Stomach (tissue), 9 donors: Measurements from ENCODE around the gene PDLIM5. TPM values are rescaled to one million over a fixed set of nuclear protein-coding genes. Genes with fewer than 3 reads are reported as not detected.
A peak's percentile ranks its signal among the peaks of the same experiment; 100 is the strongest.

Source experiments
- DNase-seq, 2 donors: peaks; one replicate each; pipeline versions ENCODE4 v3.0.0 to v3.0.0-alpha.2; 2013 to 2019
- H3K27ac ChIP-seq, 5 donors: fragments of 200-600 bp in 4 of 5; sonication (generic) in 4 of 5; one replicate each; pipeline ENCODE4 v1.5.1; 2013 to 2019; ENCODE audit warnings: mild to moderate bottlenecking in 1 of 5, moderate library complexity in 1 of 5
- H3K27me3 ChIP-seq, 3 donors: fragments of 200-600 bp; sonication (generic); one replicate each; pipeline ENCODE4 v1.5.1; 2017 to 2019; ENCODE audit warnings: mixed run types in 1 of 3
- H3K36me3 ChIP-seq, 4 donors: fragments of 200-600 bp; sonication (generic); 1 replicate in 3 of 4; 2 replicates in 1 of 4; pipeline ENCODE4 v1.5.1; 2016 to 2019
- H3K4me1 ChIP-seq, 4 donors: fragments of 200-600 bp; sonication (generic); one replicate each; pipeline ENCODE4 v1.5.1; 2016 to 2019
- H3K4me3 ChIP-seq, 4 donors: fragments of 200-600 bp; sonication (generic) in 3 of 4; one replicate each; pipeline ENCODE4 v1.5.1; 2016 to 2019; ENCODE audit warnings: mild to moderate bottlenecking in 1 of 4
- H3K9me3 ChIP-seq, 4 donors: fragments of 200-600 bp; sonication (generic); one replicate each; pipeline ENCODE4 v1.5.1; 2016 to 2019
- CTCF ChIP-seq, 7 experiments: fragments of 450-650 bp in 4 of 7; fragments of 200-600 bp in 3 of 7; sonication (generic) in 3 of 7; IDR thresholded peaks; one replicate each; pipeline ENCODE4 v1.5.1; 2016 to 2019; ENCODE audit warnings: antibody characterized with exemption in 7 of 7, control low read depth in 2 of 7, mild to moderate bottlenecking in 1 of 7
- EP300 ChIP-seq: sonication (generic); formaldehyde crosslinking; IDR thresholded peaks from one replicate; pipeline ENCODE4 v1.6.1; 2017; ENCODE audit warnings: antibody characterized with exemption
- POLR2A ChIP-seq, 4 donors: fragments of 450-650 bp; IDR thresholded peaks; one replicate each; pipeline ENCODE4 v1.6.1; 2016; ENCODE audit warnings: antibody characterized with exemption in 4 of 4, control low read depth in 2 of 4, mild to moderate bottlenecking in 1 of 4, moderate library complexity in 1 of 4
- POLR2AphosphoS5 ChIP-seq, 3 donors: sonication (generic); formaldehyde crosslinking; IDR thresholded peaks; one replicate each; pipeline ENCODE4 v1.6.1; 2016; ENCODE audit warnings: antibody characterized with exemption in 3 of 3
- WGBS, 5 donors: extraction: QIAGEN DNeasy Blood & Tissue Kit in 3 of 5; methylation state at CpG; one replicate each; pipeline versions ENCODE4 v1.1.5 to v1.1.7; 2013 to 2018; 5-methylcytosine and 5-hydroxymethylcytosine counted together
- intact Hi-C: fragments of 100-400 bp; cut with DNase I; formaldehyde crosslinking; loops from one replicate; pipeline ENCODE4 v1.15.1; 2023; ENCODE audit warnings: low total_unique reads
- polyA plus RNA-seq, 3 donors: library from polyadenylated mRNA; stranded (reverse); fragments of 200-250 nt; gene quantifications; one replicate each; pipeline ENCODE4 v1.2.3, GENCODE V29; 2013
- total RNA-seq, 5 donors: library from RNA; depleted of rRNA; stranded (reverse); fragments of >200 nt; gene quantifications; one replicate each; pipeline versions ENCODE4 v1.1.0 to v1.2.3, GENCODE V29; 2014 to 2016
- donor health status: healthy with polysubstance abuse.
- donor health status: Bipolar disorder and iron deficiency.
- donor health status: healthy.

PDLIM5 gene
- total and polyA plus RNA-seq, 8 donors, result 23.7 to 311 (median 40.3) TPM

- Histone ChIP-seq H3K27me3 (no peaks in the 10 kb centered on the region), H3K4me3 (peak overlapping the region; percentile 75 to 95 (median 86)), H3K9me3 (no peaks in the 10 kb centered on the region), H3K36me3 (peaks cover 3 to 6% (median 4%) of the 10 kb centered on the region in 4 donors), H3K27ac (peak overlapping the region; percentile 97 to 99 (median 98)), H3K4me1 (peaks cover 19 to 61% (median 34%) of the 10 kb centered on the region in 4 donors)
- no peak for DNase-seq
- 6 to 10% (median 8%) methylated on average over 16 of the region's 16 CpGs for WGBS, 5 donors
- intact Hi-C loops, result no loop called here
- TF ChIP-seq POLR2AphosphoS5 (IDR thresholded peaks at IDR 0.05) (no peak), CTCF (IDR thresholded peaks at IDR 0.05) (no peak), POLR2A (IDR thresholded peaks at IDR 0.05) (no peak), EP300 (no peak)
Observed at GRCh38 chr4:94451051-94451694, 569 bp upstream of the PDLIM5 start.

- Histone ChIP-seq H3K4me1 (peaks cover 23 to 73% (median 42%) of the 10 kb centered on the region in 4 donors), H3K36me3 (peaks cover 7 to 13% (median 11%) of the 10 kb centered on the region in 4 donors), H3K4me3 (peak overlapping the region; percentile 75 to 95 (median 86)), H3K9me3 (no peaks in the 10 kb centered on the region), H3K27ac (peak overlapping the region; percentile 97 to 99 (median 98)), H3K27me3 (no peaks in the 10 kb centered on the region)
- 3 to 4% (median 4%) methylated on average over 26 of the region's 26 CpGs for WGBS, 5 donors
- peak; percentile 83 to 87 for DNase-seq
- TF ChIP-seq POLR2A (IDR thresholded peaks at IDR 0.05) (no peak), POLR2AphosphoS5 (IDR thresholded peaks at IDR 0.05) (peak; percentile 64 to 85 (median 85)), EP300 (peak; percentile 31)
- intact Hi-C loops, result no loop called here
Observed at GRCh38 chr4:94452476-94453371, 982 bp downstream of the PDLIM5 start.

- H3K27ac ChIP-seq, result peak overlapping the region in 4 of 5 donors; percentile 97 to 99 (median 98)
- H3K4me3 ChIP-seq, result peak overlapping the region; percentile 75 to 95 (median 86)
- intact Hi-C loops, result no loop called here
- TF ChIP-seq CTCF (IDR thresholded peaks at IDR 0.05) (no peak), POLR2AphosphoS5 (IDR thresholded peaks at IDR 0.05) (no peak), POLR2A (IDR thresholded peaks at IDR 0.05) (no peak), EP300 (no peak)
- peaks cover 7 to 13% (median 11%) of the 10 kb centered on the region in 4 donors for H3K36me3 ChIP-seq
- DNase-seq, result peak in 1 of 2 donors; percentile 61
- H3K9me3 ChIP-seq, result no peaks in the 10 kb centered on the region
- no peaks in the 10 kb centered on the region for H3K27me3 ChIP-seq
- 32 to 48% (median 38%) methylated on average over 7 of the region's 7 CpGs for WGBS, 5 donors
- peaks cover 25 to 73% (median 48%) of the 10 kb centered on the region in 4 donors for H3K4me1 ChIP-seq
Observed at GRCh38 chr4:94453391-94453963, 1.7 kb downstream of the PDLIM5 start.

GRCh38 chr4:94454405-94454804 is 2.7 kb downstream of the PDLIM5 start:
- no peak for TF ChIP-seq POLR2A (IDR thresholded peaks at IDR 0.05)
- TF ChIP-seq EP300, result no peak
- no peak for TF ChIP-seq CTCF (IDR thresholded peaks at IDR 0.05)
- TF ChIP-seq POLR2AphosphoS5 (IDR thresholded peaks at IDR 0.05), result peak in 2 of 3 donors; percentile 19 to 53
- WGBS, 5 donors, result 32 to 53% (median 38%) methylated on average over 2 of the region's 2 CpGs
- Histone ChIP-seq H3K36me3 (peaks cover 7 to 13% (median 11%) of the 10 kb centered on the region in 4 donors), H3K4me3 (peak overlapping the region in 3 of 4 donors; percentile 75 to 94 (median 78)), H3K4me1 (peaks cover 25 to 75% (median 49%) of the 10 kb centered on the region in 4 donors), H3K27ac (peak overlapping the region in 4 of 5 donors; percentile 97 to 99 (median 98)), H3K27me3 (no peaks in the 10 kb centered on the region), H3K9me3 (no peaks in the 10 kb centered on the region)
- DNase-seq, result peak in 1 of 2 donors; percentile 16
- intact Hi-C loops, result no loop called here
